Measurements from ENCODE around the gene FBLIM1.
"Not testable (repeated sequence)": the region's sequence is repeated elsewhere in the genome, so short reads cannot be mapped to it uniquely, and the experiment has no call there.

The FBLIM1 gene

GRCh38 chr1:15768388-15768787 is 9.8 kb downstream of the FBLIM1 start:
- no peak for DNase-seq (ENCODE audit: low read depth)

GRCh38 chr1:15770313-15770962 is 11.8 kb downstream of the FBLIM1 start:
- DNase-seq (ENCODE audit: low read depth) = no peak

GRCh38 chr1:15771836-15772515 is 13.4 kb downstream of the FBLIM1 start:
- no peak for DNase-seq (ENCODE audit: low read depth)

GRCh38 chr1:15775706-15776105 is 17.1 kb downstream of the FBLIM1 start:
- DNase-seq (ENCODE audit: low read depth) = no peak

- no peak for DNase-seq (ENCODE audit: low read depth)
Observed at GRCh38 chr1:15777909-15778707, 19.5 kb downstream of the FBLIM1 start.

- DNase-seq (ENCODE audit: low read depth) = no peak
Observed at GRCh38 chr1:15785683-15786082, 27.1 kb downstream of the FBLIM1 start.

GRCh38 chr1:15786581-15786980 is 28.0 kb downstream of the FBLIM1 start:
- peak; percentile 46 for DNase-seq (ENCODE audit: low read depth)

GRCh38 chr1:15788624-15789301 is 30.2 kb downstream of the FBLIM1 start:
- DNase-seq (ENCODE audit: low read depth) = no peak

- DNase-seq (ENCODE audit: low read depth) = no peak
Observed at GRCh38 chr1:15796086-15796462, 37.5 kb downstream of the FBLIM1 start.

- no peak for DNase-seq (ENCODE audit: low read depth)
Observed at GRCh38 chr1:15797614-15798390, 39.2 kb downstream of the FBLIM1 start.

- peak; percentile 93 for DNase-seq (ENCODE audit: low read depth)
Observed at GRCh38 chr1:15799004-15799867, 40.6 kb downstream of the FBLIM1 start.

GRCh38 chr1:15799928-15800835 is 41.6 kb downstream of the FBLIM1 start:
- DNase-seq (ENCODE audit: low read depth) = no peak

GRCh38 chr1:15802234-15802965 is 43.8 kb downstream of the FBLIM1 start:
- DNase-seq (ENCODE audit: low read depth) = no peak

- no peak for DNase-seq (ENCODE audit: low read depth)
Observed at GRCh38 chr1:15803380-15803779, 44.8 kb downstream of the FBLIM1 start.

- no peak for DNase-seq (ENCODE audit: low read depth)
Observed at GRCh38 chr1:15804060-15804459, 45.5 kb downstream of the FBLIM1 start.

- no peak for DNase-seq (ENCODE audit: low read depth)
Observed at GRCh38 chr1:15807121-15807520, 48.5 kb downstream of the FBLIM1 start.

GRCh38 chr1:15807549-15807948 is 49.0 kb downstream of the FBLIM1 start, which contains the start of gene UQCRHL:
UQCRHL (minus strand) TSS chr1:15807649; CDS start chr1:15807649, 0 bp downstream.
- DNase-seq (ENCODE audit: low read depth) = not testable (repeated sequence)

GRCh38 chr1:15808955-15809354 is 50.4 kb downstream of the FBLIM1 start:
- no peak for DNase-seq (ENCODE audit: low read depth)

GRCh38 chr1:15810073-15810472 is 51.5 kb downstream of the FBLIM1 start:
- DNase-seq (ENCODE audit: low read depth) = no peak

All from GM04504 (cell line).